Measurements from ENCODE around the gene KCTD3. TPM values are rescaled to one million over a fixed set of nuclear protein-coding genes. Genes with fewer than 3 reads are reported as not detected.

The KCTD3 gene
- total and polyA plus RNA-seq, 2 experiments from 2014 or later, result 36.7 to 61.2 TPM

GRCh38 chr1:215631040-215631439, 63.9 kb downstream of the KCTD3 start:
- Histone ChIP-seq H2AFZ (no peak overlapping the region), H4K20me1 (ENCODE audit: insufficient read depth, poor library complexity, severe bottlenecking) (no peaks in the 10 kb centered on the region), H3K9me2 (replicated peaks; ENCODE audit: insufficient read depth) (no peaks in the 10 kb centered on the region), H3K4me2 (no peak overlapping the region), H3K27me3 (no peaks in the 10 kb centered on the region), H3K4me1 (ENCODE audit: insufficient read depth) (peaks cover 12% of the 10 kb centered on the region), H3K79me2 (no peaks in the 10 kb centered on the region), H3K4me3 (no peak overlapping the region), H3K36me3 (replicated peaks; ENCODE audit: insufficient read depth, low read depth) (no peaks in the 10 kb centered on the region), H3K9me3 (ENCODE audit: low read depth) (no peaks in the 10 kb centered on the region), H3K27ac (no peak overlapping the region)
- DNase-seq (ENCODE audit: low spot score), result no peak
- WGBS (ENCODE audit: low lambda C conversion rate, missing lambda C conversion rate), result 89% methylated on average over 1 of the region's 1 CpG
- no peak for TF ChIP-seq EZH2phosphoT487 (IDR thresholded peaks at IDR 0.05; ENCODE audit: low read depth, severe bottlenecking, unreplicated experiment)
- TF ChIP-seq CTCF (IDR thresholded peaks at IDR 0.05; ENCODE audit: poor library complexity), result no peak
- no peak for TF ChIP-seq EZH2 (IDR thresholded peaks at IDR 0.05; ENCODE audit: borderline replicate concordance)

- TF ChIP-seq CTCF (IDR thresholded peaks at IDR 0.05; ENCODE audit: poor library complexity) (no peak), EZH2phosphoT487 (IDR thresholded peaks at IDR 0.05; ENCODE audit: low read depth, severe bottlenecking, unreplicated experiment) (no peak), EZH2 (IDR thresholded peaks at IDR 0.05; ENCODE audit: borderline replicate concordance) (no peak)
- WGBS (ENCODE audit: low lambda C conversion rate, missing lambda C conversion rate), result 55% methylated on average over 3 of the region's 3 CpGs
- Histone ChIP-seq H3K4me1 (ENCODE audit: insufficient read depth) (peaks cover 17% of the 10 kb centered on the region), H3K9me3 (ENCODE audit: low read depth) (no peaks in the 10 kb centered on the region), H3K4me2 (no peak overlapping the region), H3K79me2 (no peaks in the 10 kb centered on the region), H4K20me1 (ENCODE audit: insufficient read depth, poor library complexity, severe bottlenecking) (no peaks in the 10 kb centered on the region), H3K9me2 (replicated peaks; ENCODE audit: insufficient read depth) (no peaks in the 10 kb centered on the region), H2AFZ (no peak overlapping the region), H3K4me3 (no peak overlapping the region), H3K27ac (no peak overlapping the region), H3K36me3 (replicated peaks; ENCODE audit: insufficient read depth, low read depth) (no peaks in the 10 kb centered on the region), H3K27me3 (no peaks in the 10 kb centered on the region)
- peak; percentile 32 for DNase-seq (ENCODE audit: low spot score)
These were observed 64.4 kb downstream of the KCTD3 start for GRCh38 chr1:215631489-215631888.

GRCh38 chr1:215635827-215636226, 68.7 kb downstream of the KCTD3 start:
- peak; percentile 13 for DNase-seq (ENCODE audit: low spot score)
- peak overlapping the region; percentile 31 for H2AFZ ChIP-seq
- H3K4me3 ChIP-seq, result no peak overlapping the region
- TF ChIP-seq CTCF (IDR thresholded peaks at IDR 0.05; ENCODE audit: poor library complexity) (no peak), EZH2 (IDR thresholded peaks at IDR 0.05; ENCODE audit: borderline replicate concordance) (no peak), EZH2phosphoT487 (IDR thresholded peaks at IDR 0.05; ENCODE audit: low read depth, severe bottlenecking, unreplicated experiment) (no peak)
- H3K27ac ChIP-seq, result peak overlapping the region; percentile 86
- H3K9me3 ChIP-seq (ENCODE audit: low read depth), result no peaks in the 10 kb centered on the region
- H3K9me2 ChIP-seq (replicated peaks; ENCODE audit: insufficient read depth), result no peaks in the 10 kb centered on the region
- H3K79me2 ChIP-seq, result no peaks in the 10 kb centered on the region
- H4K20me1 ChIP-seq (ENCODE audit: insufficient read depth, poor library complexity, severe bottlenecking), result no peaks in the 10 kb centered on the region
- no peaks in the 10 kb centered on the region for H3K36me3 ChIP-seq (replicated peaks; ENCODE audit: insufficient read depth, low read depth)
- WGBS (ENCODE audit: low lambda C conversion rate, missing lambda C conversion rate), result 73% methylated on average over 5 of the region's 6 CpGs
- peak overlapping the region; percentile 46 for H3K4me2 ChIP-seq
- H3K4me1 ChIP-seq (ENCODE audit: insufficient read depth), result peaks cover 27% of the 10 kb centered on the region
- H3K27me3 ChIP-seq, result no peaks in the 10 kb centered on the region
